GM20431 (cell line): ENCODE results near the gene STING1.
"Not testable (repeated sequence)": the region's sequence is repeated elsewhere in the genome, so short reads cannot be mapped to it uniquely, and the experiment has no call there.

Experiments used
- in situ Hi-C: fragments of 300-500 bp; cut with MseI, MboI; formaldehyde crosslinking; loops from one replicate; pipeline ENCODE4 v1.15.0; 2020; ENCODE audit warnings: low sequenced_read_pairs; ENCODE audit not compliant: unreplicated experiment

STING1 gene

GRCh38 chr5:139445325-139446170 is 37.0 kb downstream of the STING1 start:
- in situ Hi-C loops = no loop called here

GRCh38 chr5:139443831-139444453 is 38.6 kb downstream of the STING1 start:
- in situ Hi-C loops = no loop called here

- in situ Hi-C loops = not testable (repeated sequence)
These were observed 42.1 kb downstream of the STING1 start for GRCh38 chr5:139440416-139440815.

GRCh38 chr5:139439013-139439903 is 43.3 kb downstream of the STING1 start, which contains the start of gene DNAJC18:
DNAJC18 (minus strand) TSS chr5:139439525; CDS start chr5:139439445, 80 bp downstream.
- in situ Hi-C loops = no loop called here

- in situ Hi-C loops = no loop called here
These were observed 43.9 kb downstream of the STING1 start for GRCh38 chr5:139438707-139439012.

- in situ Hi-C loops = no loop called here
These were observed 46.9 kb downstream of the STING1 start for GRCh38 chr5:139435676-139436075.

- in situ Hi-C loops = no loop called here
These were observed 50.9 kb downstream of the STING1 start for GRCh38 chr5:139431706-139432105.

- in situ Hi-C loops = no loop called here
These were observed 52.5 kb downstream of the STING1 start for GRCh38 chr5:139430015-139430414.

GRCh38 chr5:139426203-139426885 is 56.2 kb downstream of the STING1 start:
- in situ Hi-C loops = loop anchor here (5.0 kb wide), 1 partner anchor 86 kb away; no protein-coding TSS in a partner anchor
